BJ (cell line): ENCODE results near the gene IGSF11. TPM values are rescaled to one million over a fixed set of nuclear protein-coding genes. Genes with fewer than 3 reads are reported as not detected.

Experiments
- CTCF ChIA-PET: fragments of 350-600 bp; formaldehyde crosslinking; extraction: SDS; loops from one replicate; lab custom pipeline; 2021; ENCODE audit warnings: antibody characterized with exemption, inconsistent platforms; lab: Yijun Ruan, JAX
- POLR2A ChIA-PET: fragments of 300-600 bp; sonication (Branson Sonifier 250); formaldehyde crosslinking; extraction: SDS; loops from one replicate; lab custom pipeline; 2021; ENCODE audit warnings: antibody characterized with exemption; lab: Charles Lee
- DNase-seq: peaks from one replicate; pipeline ENCODE4 v3.0.0-alpha.2; 2011; ENCODE audit warnings: low read depth
- H3K27me3 ChIP-seq: 2 replicates; pipeline ENCODE4 v1.6.0; 2011; ENCODE audit warnings: low read length; ENCODE audit not compliant: control insufficient read depth, insufficient read depth
- H3K36me3 ChIP-seq: 2 replicates; pipeline ENCODE4 v1.5.1; 2011; ENCODE audit warnings: low read length; ENCODE audit not compliant: control insufficient read depth, insufficient read depth
- H3K4me3 ChIP-seq: 2 replicates; pipeline ENCODE4 v1.5.1; 2011; ENCODE audit warnings: low read depth, mild to moderate bottlenecking, control low read depth, low read length
- polyA plus RNA-seq: library from polyadenylated mRNA; depleted of rRNA; stranded (reverse); fragments of >200 nt; gene quantifications from 2 replicates; pipeline ENCODE4 v1.2.3, GENCODE V29; 2011
- TF ChIP-seq, protein P1 (sequence below): IDR thresholded peaks from 2 replicates; pipeline ENCODE4 v1.5.1; 2011; ENCODE audit warnings: low read depth, mild to moderate bottlenecking, control low read depth, inconsistent platforms, low read length, moderate library complexity; ENCODE audit not compliant: insufficient read depth

Gene IGSF11
- polyA plus RNA-seq, 1 experiment: 0.20 TPM

DNA sequence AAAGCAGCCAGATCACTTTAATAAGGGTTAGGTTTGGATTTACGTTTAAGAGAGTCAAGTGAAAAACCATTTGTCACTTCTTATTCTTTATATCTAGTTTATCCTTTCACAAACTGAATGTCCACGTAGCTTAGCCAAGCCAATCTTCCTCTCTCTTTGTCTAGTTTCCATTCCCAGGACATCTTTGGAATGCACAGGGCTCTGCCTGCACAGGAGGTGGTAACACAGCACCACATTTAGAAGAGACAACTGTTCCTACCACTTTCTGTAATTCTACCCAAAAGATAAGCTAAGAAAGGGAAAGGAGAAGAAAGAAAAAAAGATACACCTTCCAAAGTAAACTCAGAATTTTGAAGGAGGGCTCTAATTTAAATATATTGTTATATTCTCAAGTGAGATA lies 67.9 kb downstream of the IGSF11 start:
- H3K27me3 ChIP-seq: no peaks in the 10 kb centered on the region
- H3K36me3 ChIP-seq: no peaks in the 10 kb centered on the region
- no peak overlapping the region for H3K4me3 ChIP-seq
- TF ChIP-seq, protein P1, sequence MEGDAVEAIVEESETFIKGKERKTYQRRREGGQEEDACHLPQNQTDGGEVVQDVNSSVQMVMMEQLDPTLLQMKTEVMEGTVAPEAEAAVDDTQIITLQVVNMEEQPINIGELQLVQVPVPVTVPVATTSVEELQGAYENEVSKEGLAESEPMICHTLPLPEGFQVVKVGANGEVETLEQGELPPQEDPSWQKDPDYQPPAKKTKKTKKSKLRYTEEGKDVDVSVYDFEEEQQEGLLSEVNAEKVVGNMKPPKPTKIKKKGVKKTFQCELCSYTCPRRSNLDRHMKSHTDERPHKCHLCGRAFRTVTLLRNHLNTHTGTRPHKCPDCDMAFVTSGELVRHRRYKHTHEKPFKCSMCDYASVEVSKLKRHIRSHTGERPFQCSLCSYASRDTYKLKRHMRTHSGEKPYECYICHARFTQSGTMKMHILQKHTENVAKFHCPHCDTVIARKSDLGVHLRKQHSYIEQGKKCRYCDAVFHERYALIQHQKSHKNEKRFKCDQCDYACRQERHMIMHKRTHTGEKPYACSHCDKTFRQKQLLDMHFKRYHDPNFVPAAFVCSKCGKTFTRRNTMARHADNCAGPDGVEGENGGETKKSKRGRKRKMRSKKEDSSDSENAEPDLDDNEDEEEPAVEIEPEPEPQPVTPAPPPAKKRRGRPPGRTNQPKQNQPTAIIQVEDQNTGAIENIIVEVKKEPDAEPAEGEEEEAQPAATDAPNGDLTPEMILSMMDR: no peak
- no peak for DNase-seq
- ChIA-PET POLR2A (interaction anchor here (0.6 kb wide), 1 partner anchor 743 kb away, joined by 3 read pairs; no protein-coding TSS in a partner anchor), CTCF (no interaction called here)

GRCh38 chr3:118963711-118964110 lies 70.9 kb downstream of the IGSF11 start:
- TF ChIP-seq, protein P1: no peak
- H3K4me3 ChIP-seq: no peak overlapping the region
- DNase-seq: no peak
- H3K27me3 ChIP-seq: no peaks in the 10 kb centered on the region
- ChIA-PET POLR2A (no interaction called here), CTCF (no interaction called here)
- H3K36me3 ChIP-seq: no peaks in the 10 kb centered on the region

DNA sequence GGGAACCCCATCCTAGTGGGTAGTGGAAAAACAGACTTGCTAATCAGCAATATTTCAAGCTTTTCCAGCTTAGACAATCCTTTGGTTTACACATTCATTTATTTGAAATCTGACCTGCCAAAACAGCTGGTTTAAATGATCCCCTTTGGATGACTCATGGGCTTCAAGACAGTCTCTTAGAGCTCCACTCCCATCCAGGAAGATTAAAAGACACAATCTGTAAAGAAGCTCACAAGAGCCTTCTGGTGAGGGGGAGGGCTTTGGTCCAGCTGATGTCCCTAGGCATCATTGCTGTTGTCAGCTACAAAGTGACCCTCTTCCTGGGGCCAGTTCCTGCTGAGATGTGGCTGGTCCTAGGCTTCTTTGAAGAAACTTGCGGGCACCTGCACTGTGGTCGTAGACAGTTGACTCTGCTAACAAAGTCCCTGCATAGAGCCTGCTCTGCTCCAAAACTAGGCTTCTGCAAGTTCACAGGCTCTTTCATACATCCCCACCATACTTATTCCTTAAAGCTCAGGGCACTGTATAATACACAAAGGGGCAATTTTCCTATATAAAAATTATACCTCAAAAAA lies 73.7 kb downstream of the IGSF11 start:
- H3K4me3 ChIP-seq: no peak overlapping the region
- no peaks in the 10 kb centered on the region for H3K36me3 ChIP-seq
- no peaks in the 10 kb centered on the region for H3K27me3 ChIP-seq
- ChIA-PET POLR2A (no interaction called here), CTCF (no interaction called here)
- TF ChIP-seq, protein P1: no peak
- DNase-seq: no peak

GRCh38 chr3:118955914-118956556 lies 78.6 kb downstream of the IGSF11 start:
- no peaks in the 10 kb centered on the region for H3K36me3 ChIP-seq
- CTCF ChIA-PET: no interaction called here
- no peak overlapping the region for H3K4me3 ChIP-seq
- POLR2A ChIA-PET: no interaction called here
- no peaks in the 10 kb centered on the region for H3K27me3 ChIP-seq
- DNase-seq: no peak
- TF ChIP-seq, protein P1: no peak

- Histone ChIP-seq H3K27me3 (no peaks in the 10 kb centered on the region), H3K36me3 (no peaks in the 10 kb centered on the region), H3K4me3 (no peak overlapping the region)
- CTCF ChIA-PET: no interaction called here
- POLR2A ChIA-PET: no interaction called here
- TF ChIP-seq, protein P1: no peak
- no peak for DNase-seq
These were observed 83.6 kb downstream of the IGSF11 start for GRCh38 chr3:118951089-118951488.
